ENCODE results near the gene INPP5E.

- TF ChIP-seq POLR2AphosphoS5 (IDR thresholded peaks at IDR 0.05) (no peak), POLR2A (IDR thresholded peaks at IDR 0.05; ENCODE audit: low read depth) (no peak)
- TF ChIP-seq, protein P1, sequence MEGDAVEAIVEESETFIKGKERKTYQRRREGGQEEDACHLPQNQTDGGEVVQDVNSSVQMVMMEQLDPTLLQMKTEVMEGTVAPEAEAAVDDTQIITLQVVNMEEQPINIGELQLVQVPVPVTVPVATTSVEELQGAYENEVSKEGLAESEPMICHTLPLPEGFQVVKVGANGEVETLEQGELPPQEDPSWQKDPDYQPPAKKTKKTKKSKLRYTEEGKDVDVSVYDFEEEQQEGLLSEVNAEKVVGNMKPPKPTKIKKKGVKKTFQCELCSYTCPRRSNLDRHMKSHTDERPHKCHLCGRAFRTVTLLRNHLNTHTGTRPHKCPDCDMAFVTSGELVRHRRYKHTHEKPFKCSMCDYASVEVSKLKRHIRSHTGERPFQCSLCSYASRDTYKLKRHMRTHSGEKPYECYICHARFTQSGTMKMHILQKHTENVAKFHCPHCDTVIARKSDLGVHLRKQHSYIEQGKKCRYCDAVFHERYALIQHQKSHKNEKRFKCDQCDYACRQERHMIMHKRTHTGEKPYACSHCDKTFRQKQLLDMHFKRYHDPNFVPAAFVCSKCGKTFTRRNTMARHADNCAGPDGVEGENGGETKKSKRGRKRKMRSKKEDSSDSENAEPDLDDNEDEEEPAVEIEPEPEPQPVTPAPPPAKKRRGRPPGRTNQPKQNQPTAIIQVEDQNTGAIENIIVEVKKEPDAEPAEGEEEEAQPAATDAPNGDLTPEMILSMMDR (IDR thresholded peaks at IDR 0.05): no peak
Observed at GRCh38 chr9:136422876-136423275, 16.8 kb downstream of the INPP5E start.

Measured in esophagus muscularis mucosa (tissue), 3 donors.